AG09309 (cell line): ENCODE measurements around the gene COL17A1.

Experiments used
- DNase-seq: peaks from one replicate; pipeline ENCODE4 v3.0.0-alpha.2; 2010; ENCODE audit warnings: low read depth
- H3K4me3 ChIP-seq: 2 replicates; pipeline ENCODE4 v1.5.1; 2011; ENCODE audit warnings: mild to moderate bottlenecking, low read depth, low read length, moderate library complexity; ENCODE audit not compliant: control insufficient read depth
- CTCF ChIP-seq: IDR thresholded peaks from 2 replicates; pipeline ENCODE4 v1.5.1; 2011; ENCODE audit warnings: mild to moderate bottlenecking, low read depth, low read length, inconsistent platforms; ENCODE audit not compliant: insufficient read depth, control insufficient read depth; ENCODE audit errors: missing control alignments

Gene COL17A1

GRCh38 chr10:104061196-104061595 is 24.5 kb downstream of the COL17A1 start:
- DNase-seq, result no peak
- no peak for TF ChIP-seq CTCF
- H3K4me3 ChIP-seq, result no peak overlapping the region

GRCh38 chr10:104059364-104059763 is 26.3 kb downstream of the COL17A1 start:
- no peak for DNase-seq
- no peak for TF ChIP-seq CTCF
- H3K4me3 ChIP-seq, result no peak overlapping the region

GRCh38 chr10:104057717-104058116 is 28.0 kb downstream of the COL17A1 start:
- no peak for DNase-seq
- TF ChIP-seq CTCF, result no peak
- H3K4me3 ChIP-seq, result no peak overlapping the region

GRCh38 chr10:104056619-104057273 is 28.9 kb downstream of the COL17A1 start:
- no peak for DNase-seq
- no peak overlapping the region for H3K4me3 ChIP-seq
- TF ChIP-seq CTCF, result no peak

GRCh38 chr10:104054430-104054829 is 31.2 kb downstream of the COL17A1 start:
- TF ChIP-seq CTCF, result no peak
- H3K4me3 ChIP-seq, result no peak overlapping the region
- DNase-seq, result peak; percentile 35

GRCh38 chr10:104053201-104053600 is 32.5 kb downstream of the COL17A1 start:
- no peak overlapping the region for H3K4me3 ChIP-seq
- no peak for TF ChIP-seq CTCF
- no peak for DNase-seq
